Measurements from ENCODE around the gene DIMT1.

GRCh38 chr5:62431735-62432620 lies 28.3 kb upstream of the DIMT1 start:
- TF ChIP-seq CTCF (IDR thresholded peaks at IDR 0.05) (no peak), POLR2AphosphoS5 (IDR thresholded peaks at IDR 0.05) (no peak), POLR2A (IDR thresholded peaks at IDR 0.05) (no peak)

Data from prostate gland (tissue), 2 donors.